Measurements from ENCODE around the gene SKAP1.
A peak's percentile ranks its signal among the peaks of the same experiment; 100 is the strongest.

The SKAP1 gene

DNA sequence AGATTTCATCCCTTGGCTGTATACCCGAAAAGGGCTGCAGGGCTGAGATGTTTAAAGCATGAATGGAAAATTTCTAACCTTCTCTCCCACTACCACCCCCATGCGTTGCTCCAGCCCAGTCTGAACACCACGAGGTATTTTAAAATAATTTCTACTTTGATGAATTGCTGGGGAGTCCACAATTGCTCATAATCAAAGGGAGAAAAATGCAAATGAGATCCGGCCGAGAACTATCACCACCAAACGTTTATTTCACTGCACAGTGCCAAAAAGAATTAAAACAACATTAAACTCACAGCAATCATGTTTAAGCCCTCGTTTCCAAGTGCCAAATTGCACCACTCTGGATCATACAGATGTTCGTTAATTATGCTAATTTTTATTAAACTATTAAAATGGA, 285.8 kb downstream of the SKAP1 start:
- no peak for DNase-seq (ENCODE audit: low spot score)

DNA sequence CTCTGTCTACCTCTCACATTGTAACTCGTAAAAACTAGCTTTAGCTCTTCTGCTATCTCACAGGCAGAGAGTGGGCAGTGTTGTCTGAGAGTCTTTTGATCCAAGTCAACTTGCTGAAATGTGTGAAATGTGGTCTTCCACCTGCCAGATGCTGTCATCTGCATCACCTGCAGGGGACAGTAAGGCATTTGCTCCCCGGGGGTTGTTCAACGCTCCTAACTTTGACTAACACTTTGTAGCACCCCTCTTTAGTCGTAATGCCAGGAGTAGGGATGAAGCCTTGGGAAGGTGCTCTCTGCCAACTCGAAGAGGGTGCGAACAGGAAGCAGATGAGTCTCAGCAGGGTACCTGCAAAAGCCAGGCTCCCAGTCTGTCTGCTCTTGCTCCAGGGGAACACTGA, 286.4 kb downstream of the SKAP1 start:
- DNase-seq (ENCODE audit: low spot score): no peak

DNA sequence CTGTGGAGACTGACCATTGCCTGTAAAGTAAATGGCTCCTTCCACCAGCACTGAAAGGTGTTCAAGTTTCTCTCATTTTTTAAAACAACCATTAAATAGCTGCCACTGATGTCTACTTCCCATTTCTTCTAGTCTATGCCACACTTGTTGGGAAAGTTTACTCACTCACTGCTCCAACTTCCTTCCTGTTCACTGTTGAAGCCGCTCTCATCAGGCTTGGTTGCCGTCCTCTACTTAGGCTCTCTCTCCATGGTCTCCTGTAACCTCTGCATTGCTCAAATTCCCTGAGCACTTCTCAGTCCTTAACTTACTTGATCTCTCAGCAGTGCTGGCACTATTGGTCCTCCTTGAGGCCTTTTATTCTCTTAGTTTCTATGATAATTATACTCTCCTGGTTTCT, 290.1 kb downstream of the SKAP1 start:
- no peak for DNase-seq (ENCODE audit: low spot score)

DNA sequence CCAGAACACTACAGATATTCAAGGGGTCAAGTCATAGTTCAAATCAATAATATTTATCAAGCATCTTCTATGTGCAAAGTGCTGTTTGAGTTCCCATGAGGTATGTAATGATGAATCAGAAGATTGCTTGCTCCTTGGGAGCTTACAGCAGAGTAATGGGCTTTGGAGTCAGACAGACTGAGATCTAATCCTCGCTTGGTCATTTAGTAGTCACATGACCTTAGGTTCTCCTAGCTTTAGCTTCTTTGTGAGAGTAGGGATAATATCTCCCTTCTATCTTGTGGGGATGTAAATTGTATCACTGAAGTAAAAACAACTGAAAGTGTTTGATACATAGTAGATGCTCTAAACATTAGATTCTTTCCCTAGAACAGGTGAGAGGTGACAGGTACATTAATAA, 292.4 kb downstream of the SKAP1 start:
- DNase-seq (ENCODE audit: low spot score): no peak

DNA sequence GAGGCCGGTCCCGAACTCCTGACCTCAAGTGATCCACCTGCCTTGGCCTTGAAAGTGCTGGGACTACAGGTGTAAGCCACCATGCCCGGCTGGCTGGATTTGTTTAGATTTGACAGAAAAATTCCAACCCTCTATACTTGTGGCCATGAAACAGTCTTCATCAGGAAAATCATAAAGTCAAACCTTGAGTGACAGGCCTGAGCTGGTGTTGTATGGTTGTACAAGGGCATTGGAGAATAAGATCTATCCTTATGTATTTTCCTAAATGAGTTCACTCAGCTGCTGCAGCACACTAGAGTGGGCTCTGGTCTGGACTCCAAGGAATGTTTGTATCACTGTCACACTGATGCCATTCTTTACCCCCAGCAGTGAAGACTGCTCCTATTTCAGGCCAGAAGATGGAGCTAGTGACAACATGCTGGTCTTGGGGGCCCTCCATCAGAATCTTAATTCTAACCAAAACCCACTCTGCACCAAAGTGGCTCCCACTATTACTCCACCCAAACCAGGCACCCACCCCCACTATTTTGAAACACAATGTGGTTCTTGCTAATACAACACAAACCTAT, 295.0 kb downstream of the SKAP1 start:
- no peak for DNase-seq (ENCODE audit: low spot score)

DNA sequence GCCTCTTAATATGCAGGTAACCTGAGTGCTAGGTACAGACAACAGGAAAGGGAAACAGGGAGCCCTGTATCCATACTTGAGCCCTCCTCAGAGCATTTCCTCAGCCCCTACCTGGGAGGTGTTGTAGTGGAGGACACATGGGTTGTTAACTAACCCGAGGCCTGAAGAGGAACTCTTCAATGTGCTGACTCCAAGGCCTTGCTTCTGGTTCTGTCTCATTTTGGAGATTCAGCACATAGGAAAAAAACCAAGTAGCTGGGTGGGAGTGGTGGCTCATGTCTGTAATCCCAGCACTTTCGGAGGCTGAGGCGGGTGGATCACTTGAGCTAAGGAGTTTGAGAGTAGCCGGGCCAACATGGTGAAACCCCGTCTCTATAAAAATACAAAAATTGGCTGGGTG, 297.6 kb downstream of the SKAP1 start:
- no peak for DNase-seq (ENCODE audit: low spot score)

DNA sequence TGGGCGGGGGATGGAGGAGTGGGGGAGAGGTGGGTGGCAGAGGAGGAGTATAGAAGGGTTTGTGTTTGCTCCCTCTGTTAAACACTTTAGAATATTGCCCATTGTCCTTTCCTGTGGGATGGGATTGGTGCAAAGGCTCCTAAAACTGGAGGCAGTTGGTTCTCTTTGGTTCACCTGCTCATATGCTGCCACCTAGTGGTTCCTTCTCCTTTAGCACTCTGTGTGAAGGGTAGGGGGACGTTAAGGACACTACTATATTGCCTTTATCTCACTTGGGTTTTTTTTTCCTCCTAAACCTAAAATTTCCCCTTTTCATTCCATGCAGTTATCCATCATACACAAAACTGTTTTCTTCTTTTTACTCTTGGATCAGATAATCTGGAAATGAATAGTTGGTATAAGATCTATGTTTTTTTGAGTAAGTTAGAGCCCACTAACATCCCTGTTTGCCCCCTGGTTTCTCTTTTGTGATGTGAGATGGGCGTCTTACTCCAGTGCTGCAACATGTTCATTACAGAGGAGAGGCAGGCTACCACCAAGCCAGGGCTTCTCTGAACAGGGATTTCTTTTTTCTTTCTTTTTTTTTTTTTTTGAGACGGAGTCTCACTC, 298.7 kb downstream of the SKAP1 start:
- peak; percentile 69 for DNase-seq (ENCODE audit: low spot score)

DNA sequence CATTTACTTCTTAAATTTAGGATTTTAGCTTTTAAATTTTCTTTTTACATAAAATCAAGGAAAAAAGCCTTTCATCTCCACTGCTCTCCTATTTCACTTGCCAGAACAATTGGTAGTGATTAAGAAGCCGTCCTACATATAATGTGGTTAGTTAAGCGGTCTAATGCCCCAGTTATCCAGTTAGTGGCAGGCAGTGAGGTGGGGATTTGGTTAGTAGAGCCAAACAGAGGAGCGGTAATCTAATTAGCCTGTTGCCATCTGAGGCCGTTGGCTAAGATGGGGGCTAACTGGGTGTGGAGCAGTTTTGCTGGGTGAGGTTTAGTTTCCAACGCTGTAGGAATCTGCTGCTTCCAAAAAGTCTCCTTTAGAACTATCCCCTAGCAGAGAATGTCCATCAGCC, 300.0 kb downstream of the SKAP1 start:
- DNase-seq (ENCODE audit: low spot score): no peak

DNA sequence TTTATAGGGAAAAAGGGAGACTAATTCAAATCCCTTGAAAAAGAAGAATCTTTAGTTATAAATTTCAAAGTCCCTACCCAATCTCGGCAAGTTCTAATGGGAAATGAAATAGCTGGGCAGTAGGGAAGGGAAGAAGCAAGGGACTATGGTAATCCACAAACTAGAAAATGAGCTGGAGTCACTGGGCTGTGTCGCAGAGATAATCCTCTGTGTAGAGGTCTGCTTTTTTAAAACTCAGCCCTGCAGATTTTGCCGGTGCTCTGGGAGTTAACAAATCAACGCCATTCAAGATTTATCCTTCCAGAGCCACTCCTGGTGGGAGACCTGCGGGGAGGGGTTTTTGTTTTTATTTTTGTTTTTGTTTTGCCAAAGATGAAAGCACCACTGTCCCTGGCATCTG, 301.6 kb downstream of the SKAP1 start:
- no peak for DNase-seq (ENCODE audit: low spot score)

DNA sequence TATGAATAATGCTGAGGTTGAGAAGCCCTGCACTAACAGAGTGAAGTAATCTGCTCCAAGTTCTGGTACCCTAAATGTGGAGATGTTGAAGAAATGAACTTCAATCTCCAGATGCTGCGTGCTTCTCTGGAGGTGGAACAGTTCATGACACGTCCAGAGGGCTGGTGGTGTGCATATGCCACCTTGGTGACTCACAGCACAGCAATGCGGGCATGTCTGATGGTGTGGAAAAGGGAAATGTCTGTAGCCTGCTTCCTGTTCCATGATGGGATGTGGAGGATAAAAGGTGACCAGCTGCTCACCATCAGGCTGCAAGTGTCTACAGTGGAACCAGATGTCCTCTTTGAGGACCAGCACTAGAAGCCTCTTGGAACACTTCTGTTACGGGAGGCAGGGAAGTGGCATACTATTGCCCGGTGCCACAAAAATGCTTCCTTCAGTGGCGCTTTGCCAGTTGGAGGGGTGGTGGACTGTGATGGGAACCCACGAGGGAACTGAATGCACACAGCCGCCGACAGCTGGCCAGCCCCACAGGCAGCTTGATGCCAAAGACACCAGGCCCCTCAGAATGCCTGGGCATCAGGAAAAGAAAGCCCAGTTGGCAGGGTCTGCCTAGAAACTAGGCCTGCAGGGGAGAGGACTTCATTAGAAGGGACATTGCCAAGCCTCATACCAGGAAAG, 302.5 kb downstream of the SKAP1 start:
- DNase-seq (ENCODE audit: low spot score): no peak

DNA sequence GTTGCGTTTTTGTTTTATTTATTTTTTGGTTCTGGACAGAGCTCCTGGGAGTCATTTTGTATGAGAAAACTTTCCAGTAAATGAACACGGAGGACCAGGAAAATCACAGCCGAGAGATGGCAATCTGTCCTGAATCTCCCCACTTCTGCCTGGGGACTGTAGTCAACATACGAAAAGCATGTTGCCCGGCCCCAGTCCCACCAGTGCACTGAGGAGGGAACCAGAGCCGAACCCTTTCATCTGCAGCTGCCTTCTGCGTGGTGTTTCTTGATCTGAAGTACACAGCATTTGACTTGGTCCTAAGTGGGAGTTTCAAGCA, 303.5 kb downstream of the SKAP1 start:
- DNase-seq (ENCODE audit: low spot score): no peak

DNA sequence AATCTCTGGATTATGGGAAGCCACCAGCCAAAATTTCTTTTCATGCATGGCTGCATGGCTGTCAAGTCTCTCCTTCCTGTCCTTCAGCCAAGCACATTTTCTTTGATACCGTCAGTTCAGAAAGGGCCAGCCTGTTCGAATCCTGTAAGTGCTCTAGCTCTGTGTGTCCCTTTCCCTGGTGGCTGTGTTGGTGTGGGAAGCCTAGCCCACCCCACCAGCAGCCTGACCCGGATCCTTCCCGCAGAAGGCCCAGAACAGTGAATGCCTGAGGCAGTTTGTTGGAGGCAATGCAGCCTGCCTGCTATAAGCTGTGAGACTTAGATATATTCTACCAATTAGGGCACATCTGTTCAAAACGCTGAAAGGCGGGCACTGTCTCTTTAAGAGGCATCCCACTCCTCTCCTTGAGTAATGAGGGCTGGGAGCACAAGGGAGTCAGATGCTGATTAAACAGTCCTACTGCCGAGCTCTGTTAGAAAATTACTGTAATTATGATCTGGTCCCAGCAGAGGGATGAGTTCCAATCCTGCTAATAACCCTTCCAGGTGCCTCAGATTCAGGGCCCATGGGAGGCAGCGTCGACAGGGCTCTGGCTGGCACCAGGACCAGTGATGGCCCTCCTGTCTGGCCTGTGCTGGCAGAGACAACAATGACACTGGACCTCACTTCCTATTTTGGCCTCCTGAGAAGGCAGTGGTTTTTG, 304.0 kb downstream of the SKAP1 start:
- DNase-seq (ENCODE audit: low spot score): no peak

DNA sequence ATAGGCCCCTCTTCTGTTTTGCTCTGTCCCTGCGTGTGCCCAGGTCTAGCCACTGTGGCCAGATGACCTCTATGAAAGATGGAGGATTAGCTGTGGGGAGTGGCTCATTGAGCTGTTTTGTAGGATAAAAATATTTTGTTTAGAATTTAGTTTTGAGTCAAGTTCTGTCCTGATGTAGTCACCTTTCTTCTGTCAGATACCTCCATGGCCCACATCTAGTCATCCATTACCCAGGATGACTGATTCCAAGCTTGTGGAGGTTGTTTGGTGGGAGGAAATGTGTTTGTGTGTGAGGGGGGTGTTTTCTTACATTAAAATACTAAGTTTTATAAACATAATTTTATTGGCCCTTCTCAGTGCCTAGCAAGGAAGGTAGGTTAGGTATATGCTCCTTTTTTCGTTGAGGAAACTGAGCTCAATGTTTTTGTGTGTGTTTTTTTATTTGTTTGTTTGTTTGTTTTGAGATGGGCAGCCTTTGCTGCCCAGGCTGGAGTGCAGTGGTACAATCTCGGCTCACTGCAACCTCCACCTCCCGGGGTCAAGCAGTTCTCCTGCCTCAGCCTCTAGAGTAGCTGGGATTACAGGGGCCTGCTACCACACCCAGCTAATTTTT, 306.1 kb downstream of the SKAP1 start:
- no peak for DNase-seq (ENCODE audit: low spot score)

DNA sequence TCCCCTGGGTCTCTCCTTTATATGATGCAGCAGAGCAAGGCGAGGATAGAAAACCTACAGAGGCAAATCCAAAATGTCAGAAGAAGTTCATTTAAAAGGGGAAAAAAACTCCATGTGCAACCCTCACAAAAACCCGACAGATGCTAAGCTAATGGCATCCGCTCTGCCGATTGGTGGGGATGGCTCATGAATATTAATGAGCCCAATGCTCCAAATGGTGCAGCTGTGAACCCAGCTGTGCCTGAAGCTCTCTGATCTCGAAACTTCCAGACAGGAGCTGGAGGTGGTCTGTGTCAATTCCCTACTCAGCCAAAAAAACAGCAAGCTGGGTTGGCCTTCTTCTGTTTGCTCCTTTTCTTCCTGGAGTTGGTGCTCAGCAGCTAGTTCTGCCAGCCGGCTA, 306.9 kb downstream of the SKAP1 start:
- DNase-seq (ENCODE audit: low spot score): no peak

DNA sequence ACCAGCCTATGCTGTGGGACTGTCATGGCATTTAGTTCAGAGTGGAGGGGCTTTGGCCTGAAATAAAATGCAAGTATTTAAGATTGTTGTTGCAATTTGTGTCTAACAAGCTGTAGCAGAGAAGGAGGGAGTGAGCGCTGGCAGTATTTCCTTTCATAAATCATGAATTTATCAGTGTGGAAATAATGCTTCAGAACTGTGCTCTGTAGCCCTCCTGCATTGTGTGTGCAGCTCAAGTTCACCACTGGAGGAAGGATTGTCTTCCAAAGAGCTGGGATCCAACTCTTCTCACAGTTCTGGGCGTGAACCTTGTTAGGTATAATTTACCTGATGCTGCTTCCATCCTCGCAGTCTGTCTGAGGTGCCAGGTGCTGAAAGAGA, 307.4 kb downstream of the SKAP1 start:
- no peak for DNase-seq (ENCODE audit: low spot score)

DNA sequence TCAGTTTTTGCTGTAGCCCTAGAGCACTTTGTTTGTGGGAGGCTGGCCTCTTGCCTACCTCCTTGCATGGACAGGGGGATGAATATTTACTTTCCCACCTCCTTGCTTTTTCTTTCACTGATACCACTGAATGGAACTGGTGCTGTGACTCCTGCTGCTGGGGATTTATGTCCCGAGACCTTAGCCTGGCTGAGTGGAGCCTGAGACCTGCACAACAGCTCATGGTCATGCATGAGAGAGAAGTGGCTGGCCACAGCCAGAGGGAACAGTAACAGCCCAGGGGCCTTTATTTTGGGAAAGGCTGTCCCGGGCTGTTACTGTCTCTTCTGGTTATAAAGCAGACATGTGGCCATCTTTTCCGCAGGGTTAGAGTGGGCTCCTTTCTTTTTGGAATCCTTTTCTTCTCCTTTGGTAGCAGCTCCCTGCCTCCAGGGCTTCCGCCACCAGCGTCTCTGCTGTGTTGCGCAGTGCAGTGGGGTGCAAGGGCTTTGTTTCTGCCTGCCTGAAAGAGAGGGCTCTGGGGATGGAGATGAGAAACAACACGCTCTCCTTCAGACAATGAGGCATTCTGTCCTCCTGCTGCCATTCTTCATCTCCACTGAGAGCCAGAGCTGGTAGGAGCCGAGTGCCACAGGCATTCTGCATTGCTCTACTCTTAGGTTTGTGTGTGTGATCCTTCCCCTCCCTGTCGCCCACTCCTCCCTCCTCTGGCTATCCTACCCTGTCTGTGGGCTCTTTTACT, 307.9 kb downstream of the SKAP1 start:
- no peak for DNase-seq (ENCODE audit: low spot score)

DNA sequence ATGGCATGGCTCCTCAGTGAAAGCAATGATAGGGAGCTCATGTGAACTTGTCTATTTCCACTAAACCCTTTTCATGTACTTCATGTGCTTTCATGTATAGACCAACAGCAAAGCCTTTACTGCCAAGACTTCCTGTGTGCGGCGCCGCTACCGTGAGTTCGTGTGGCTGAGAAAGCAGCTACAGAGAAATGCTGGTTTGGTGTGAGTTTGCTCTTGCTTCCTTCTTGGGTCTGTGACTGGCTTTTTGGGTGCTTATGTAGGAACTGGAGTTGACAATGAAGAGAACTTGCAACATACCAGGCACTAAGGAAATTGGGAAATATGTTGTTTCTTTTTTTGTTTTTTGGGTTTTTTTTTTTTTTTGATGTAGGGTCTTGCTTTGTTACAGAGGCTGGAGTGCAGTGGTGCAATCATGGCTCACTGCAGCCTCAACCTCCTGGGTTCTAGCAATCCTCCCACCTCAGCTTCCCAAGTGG, 316.8 kb downstream of the SKAP1 start:
- peak; percentile 57 for DNase-seq (ENCODE audit: low spot score)

DNA sequence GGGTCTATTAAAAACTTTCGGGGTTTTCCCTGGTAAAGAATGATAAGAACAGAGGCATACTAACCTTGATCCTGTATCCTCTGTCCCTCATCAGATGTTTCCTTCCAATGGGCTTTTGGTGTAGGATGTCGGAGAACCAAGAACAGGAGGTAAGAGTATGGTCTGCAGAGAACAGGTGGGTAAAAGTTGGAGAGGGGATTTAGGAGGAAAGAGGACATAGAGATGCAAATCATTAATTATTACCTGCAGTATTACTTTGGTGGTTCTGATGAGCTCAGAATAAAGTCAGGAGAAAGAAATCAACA, 318.1 kb downstream of the SKAP1 start:
- DNase-seq (ENCODE audit: low spot score): no peak

DNA sequence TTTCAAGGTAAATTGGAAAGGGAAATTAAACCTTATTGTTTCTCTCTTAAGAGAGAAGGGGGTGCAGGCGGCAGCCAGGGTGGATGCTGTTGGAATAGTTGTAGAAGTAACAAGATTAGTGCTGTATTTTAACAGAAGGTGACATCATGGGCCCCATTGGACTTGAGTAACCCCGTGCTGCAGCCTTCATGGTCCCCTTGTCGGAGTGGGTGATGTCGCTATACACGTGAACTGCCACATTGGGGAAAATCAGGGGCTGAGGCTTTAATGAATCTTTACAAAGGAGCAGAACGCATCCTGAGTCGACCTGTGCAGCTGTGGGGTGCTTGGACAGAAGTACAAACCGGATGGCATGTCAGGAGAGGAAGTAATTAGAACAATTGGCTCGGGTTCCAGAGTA, 319.3 kb downstream of the SKAP1 start:
- no peak for DNase-seq (ENCODE audit: low spot score)

DNA sequence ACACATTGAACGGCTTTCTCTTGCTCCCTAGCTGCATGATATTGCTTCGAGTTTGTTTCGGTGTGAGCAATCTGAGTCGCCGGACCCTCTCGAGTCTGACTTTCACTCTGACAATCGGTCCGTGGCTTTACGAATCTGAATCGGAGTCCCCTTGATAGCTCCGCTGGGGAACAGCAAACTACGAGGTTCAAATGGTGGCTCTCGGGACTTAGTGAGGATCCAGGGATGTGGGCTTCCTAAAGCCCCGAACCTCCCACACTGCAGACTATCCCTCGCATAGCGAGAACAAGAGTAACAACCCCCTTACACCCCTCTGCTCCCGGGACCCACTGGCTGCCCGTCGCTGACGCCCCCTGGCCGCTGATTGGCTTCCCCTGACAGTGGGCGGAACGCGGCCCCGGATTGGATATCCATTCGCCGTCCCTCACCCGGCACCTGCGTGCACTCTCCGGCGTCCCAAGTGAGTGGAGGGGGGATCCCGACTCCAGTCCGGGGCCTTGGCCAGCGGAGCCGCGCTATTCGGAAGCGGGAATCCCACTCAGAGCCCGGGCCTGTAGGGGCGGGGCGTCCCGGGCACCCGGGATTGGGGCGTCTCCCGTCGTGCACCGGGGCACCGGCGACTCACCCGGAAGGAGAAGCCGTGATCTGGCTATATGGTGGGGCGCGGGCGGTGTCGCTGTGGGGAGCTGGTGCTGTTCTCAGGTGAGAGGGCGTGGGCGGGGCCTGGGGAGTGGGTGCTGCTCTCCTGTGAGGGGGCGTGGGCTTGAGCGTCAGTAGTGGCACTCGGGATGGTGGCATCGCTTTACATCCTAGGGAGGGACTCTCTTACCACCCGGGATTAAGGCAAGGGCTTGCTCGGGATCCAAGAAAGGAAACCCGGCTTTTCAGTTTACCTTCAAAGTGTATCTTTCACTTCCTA, 322.6 kb downstream of the SKAP1 start, which contains the start of gene SNX11:
TSS of gene SNX11 (plus strand) at position 630 of the 919 bp plus-strand sequence. CDS start 4,278 bp downstream, outside the sequence.
- peak; percentile 91 for DNase-seq (ENCODE audit: low spot score)

DNA sequence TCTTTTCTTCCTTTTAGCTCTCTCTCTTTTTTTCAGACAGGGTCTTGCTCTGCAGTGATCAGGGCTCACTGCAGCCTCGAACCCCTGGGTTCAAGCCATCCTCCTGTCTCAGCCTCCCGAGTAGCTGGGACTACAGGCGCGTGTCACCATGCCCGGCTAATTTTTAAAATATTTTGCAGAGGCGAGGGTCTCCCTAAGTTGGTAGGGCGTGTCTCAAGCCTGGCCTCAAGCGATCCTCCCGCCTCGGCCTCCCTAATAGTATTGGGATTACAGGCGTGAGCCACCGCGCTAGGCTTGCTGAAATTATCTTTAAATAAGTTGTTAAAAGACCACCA, 323.2 kb downstream of the SKAP1 start:
- no peak for DNase-seq (ENCODE audit: low spot score)

Measured in CD4-positive, alpha-beta T cell treated with Interleukin-2 at 100 ng/mL for 4 hours (primary cell).